A673 (cell line): ENCODE measurements around the gene LAMB3. TPM values are rescaled to one million over a fixed set of nuclear protein-coding genes. Genes with fewer than 3 reads are reported as not detected.

Experiments used
- BruUV-seq: library from RNA; stranded (reverse); fragments of 400-500 nt; replicated peaks from 2 replicates; lab custom pipeline; 2021; lab: Mats Ljungman, UMichigan
- CTCF ChIA-PET: fragments of 300-600 bp; sonication (Branson Sonifier 250); formaldehyde crosslinking; loops from one replicate; lab custom pipeline; 2022; ENCODE audit warnings: antibody characterized with exemption; lab: Charles Lee
- POLR2A ChIA-PET: fragments of 300-600 bp; sonication (Branson Sonifier 250); formaldehyde crosslinking; loops from one replicate; lab custom pipeline; 2022; ENCODE audit warnings: antibody characterized with exemption; ENCODE audit not compliant: low non-redundant PET; lab: Charles Lee
- DNase-seq: peaks from one replicate; pipeline ENCODE4 v3.0.0-alpha.2; 2015; ENCODE audit warnings: low spot score
- H3K27ac ChIP-seq: fragments of 200-600 bp; sonication (generic); 2 replicates; pipeline ENCODE4 v1.5.1; 2016; ENCODE audit warnings: mixed run types, low read depth, mild to moderate bottlenecking, mixed read lengths, antibody characterized with exemption, low read length; ENCODE audit not compliant: poor library complexity, severe bottlenecking
- H3K27me3 ChIP-seq: fragments of 200-600 bp; sonication (generic); replicated peaks from 2 replicates; pipeline ENCODE4 v1.6.1; 2017; ENCODE audit warnings: mixed run types, low read depth, mild to moderate bottlenecking, mixed read lengths, antibody characterized with exemption, low read length; ENCODE audit not compliant: insufficient read depth, poor library complexity
- H3K36me3 ChIP-seq: fragments of 200-600 bp; sonication (generic); 2 replicates; pipeline ENCODE4 v1.6.1; 2016; ENCODE audit warnings: mixed run types, mild to moderate bottlenecking, mixed read lengths, antibody characterized with exemption, low read length; ENCODE audit not compliant: insufficient read depth, poor library complexity, severe bottlenecking
- H3K4me1 ChIP-seq: fragments of 200-600 bp; sonication (generic); 2 replicates; pipeline ENCODE4 v1.6.1; 2017; ENCODE audit warnings: mixed run types, mild to moderate bottlenecking, mixed read lengths, antibody characterized with exemption, low read length; ENCODE audit not compliant: insufficient read depth, poor library complexity, severe bottlenecking
- H3K4me3 ChIP-seq: fragments of 200-600 bp; sonication (generic); 2 replicates; pipeline ENCODE4 v1.5.1; 2016; ENCODE audit warnings: low read depth, mixed run types, mild to moderate bottlenecking, mixed read lengths, low read length; ENCODE audit not compliant: poor library complexity, severe bottlenecking
- H3K9me3 ChIP-seq: fragments of 200-600 bp; sonication (generic); 2 replicates; pipeline ENCODE4 v1.6.1; 2016; ENCODE audit warnings: mixed run types, low read depth, mild to moderate bottlenecking, mixed read lengths, antibody characterized with exemption, low read length; ENCODE audit not compliant: poor library complexity, severe bottlenecking
- CTCF ChIP-seq: fragments of 300-800, 200-600 bp; sonication (generic); conservative IDR thresholded peaks from 2 replicates; pipeline ENCODE4 v1.5.1; 2017; ENCODE audit warnings: low read depth, mild to moderate bottlenecking, antibody characterized with exemption, low read length, moderate library complexity, mixed read lengths
- EZH2 ChIP-seq: fragments of 200-600 bp; sonication (generic); IDR thresholded peaks from 2 replicates; pipeline ENCODE4 v1.6.1; 2017; ENCODE audit warnings: borderline replicate concordance, low read depth, mild to moderate bottlenecking, mixed read lengths, antibody characterized with exemption, low read length; ENCODE audit not compliant: poor library complexity, severe bottlenecking
- intact Hi-C: fragments of 100-400 bp; cut with micrococcal nuclease; formaldehyde crosslinking; loops from one replicate; pipeline ENCODE4 v1.10.0; 2022; ENCODE audit not compliant: unreplicated experiment
- total RNA-seq: library from RNA; stranded (reverse); gene quantifications from 2 replicates; pipeline ENCODE4 v1.2.3, GENCODE V29; 2021

Gene LAMB3
- total RNA-seq, 1 experiment from 2014 or later: 12.7 TPM

GRCh38 chr1:209611771-209612570 is 40.3 kb downstream of the LAMB3 start:
- POLR2A ChIA-PET: no interaction called here
- intact Hi-C loops: no loop called here
- H3K36me3 ChIP-seq: peaks cover 69% of the 10 kb centered on the region

GRCh38 chr1:209610631-209610905 is 41.7 kb downstream of the LAMB3 start:
- no peaks in the 10 kb centered on the region for H3K27me3 ChIP-seq
- TF ChIP-seq EZH2: no peak
- no peak for TF ChIP-seq CTCF
- intact Hi-C loops: no loop called here
- DNase-seq: no peak
- ChIA-PET POLR2A (no interaction called here), CTCF (no interaction called here)
- H3K9me3 ChIP-seq: no peaks in the 10 kb centered on the region
- H3K4me1 ChIP-seq: peaks cover 10% of the 10 kb centered on the region
- no TSS peak for BruUV-seq
- peaks cover 70% of the 10 kb centered on the region for H3K36me3 ChIP-seq
- H3K27ac ChIP-seq: no peak overlapping the region
- no peak overlapping the region for H3K4me3 ChIP-seq

More at GRCh38 chr1:209611771-209612570, 40.3 kb downstream of the LAMB3 start:
- CTCF ChIA-PET: no interaction called here
- TF ChIP-seq EZH2 (no peak), CTCF (no peak)
- BruUV-seq: no TSS peak
- Histone ChIP-seq H3K4me1 (peaks cover 10% of the 10 kb centered on the region), H3K4me3 (no peak overlapping the region), H3K27me3 (no peaks in the 10 kb centered on the region), H3K27ac (no peak overlapping the region), H3K9me3 (no peaks in the 10 kb centered on the region)
- DNase-seq: no peak

- Histone ChIP-seq H3K4me1 (peaks cover 10% of the 10 kb centered on the region), H3K4me3 (no peak overlapping the region), H3K36me3 (peaks cover 70% of the 10 kb centered on the region), H3K9me3 (no peaks in the 10 kb centered on the region), H3K27ac (no peak overlapping the region), H3K27me3 (no peaks in the 10 kb centered on the region)
- ChIA-PET POLR2A (no interaction called here), CTCF (no interaction called here)
- intact Hi-C loops: no loop called here
- no TSS peak for BruUV-seq
- TF ChIP-seq EZH2: no peak
- no peak for TF ChIP-seq CTCF
- no peak for DNase-seq
Measured at GRCh38 chr1:209609791-209610630, 42.2 kb downstream of the LAMB3 start.
